Loucy (cell line): Measurements from ENCODE around the gene HS3ST2.

Experiments
- H2AFZ ChIP-seq: fragments of 200-600 bp; sonication (generic); 2 replicates; pipeline ENCODE4 v1.6.0; 2016; ENCODE audit warnings: antibody characterized with exemption, mild to moderate bottlenecking, low read length, moderate library complexity
- H3F3A ChIP-seq: fragments of 200-600 bp; 2 replicates; pipeline ENCODE4 v1.6.0; 2016; ENCODE audit warnings: antibody characterized with exemption, low read depth, mild to moderate bottlenecking
- H3K27me3 ChIP-seq: fragments of 200-600 bp; sonication (generic); 2 replicates; pipeline ENCODE4 v1.6.1; 2014; ENCODE audit warnings: low read length, mild to moderate bottlenecking; ENCODE audit not compliant: insufficient read depth, poor library complexity, severe bottlenecking
- H3K36me3 ChIP-seq: fragments of 200-600 bp; sonication (generic); 2 replicates; pipeline ENCODE4 v1.6.1; 2016; ENCODE audit warnings: low read length; ENCODE audit not compliant: insufficient read depth
- H3K4me1 ChIP-seq: fragments of 200-600 bp; sonication (generic); 2 replicates; pipeline ENCODE4 v1.5.1; 2014; ENCODE audit warnings: low read length, mild to moderate bottlenecking; ENCODE audit not compliant: insufficient read depth, poor library complexity, severe bottlenecking
- H3K4me2 ChIP-seq: fragments of 200-600 bp; sonication (generic); 2 replicates; pipeline ENCODE4 v1.6.0; 2014; ENCODE audit warnings: antibody characterized with exemption, low read length, low read depth, mild to moderate bottlenecking; ENCODE audit not compliant: poor library complexity, severe bottlenecking
- H3K4me3 ChIP-seq: fragments of 200-600 bp; sonication (generic); 2 replicates; pipeline ENCODE4 v1.5.1; 2014; ENCODE audit warnings: low read length, mild to moderate bottlenecking, mixed read lengths; ENCODE audit not compliant: poor library complexity, severe bottlenecking
- H3K79me2 ChIP-seq: fragments of 200-600 bp; sonication (generic); 2 replicates; pipeline ENCODE4 v1.6.1; 2014; ENCODE audit warnings: low read length; ENCODE audit not compliant: insufficient read depth
- H3K9ac ChIP-seq: fragments of 200-600 bp; sonication (generic); 2 replicates; pipeline ENCODE4 v1.6.0; 2014; ENCODE audit warnings: mild to moderate bottlenecking, low read depth, low read length, moderate library complexity; ENCODE audit not compliant: poor library complexity, severe bottlenecking
- H3K9me2 ChIP-seq: fragments of 200-600 bp; sonication (generic); replicated peaks from 2 replicates; pipeline ENCODE4 v1.6.1; 2016; ENCODE audit warnings: low read depth, low read length, mixed read lengths
- H3K9me3 ChIP-seq: fragments of 200-600 bp; sonication (generic); 2 replicates; pipeline ENCODE4 v1.6.1; 2014; ENCODE audit warnings: mild to moderate bottlenecking, antibody characterized with exemption, low read length, low read depth; ENCODE audit not compliant: insufficient read depth
- H4K20me1 ChIP-seq: fragments of 200-600 bp; sonication (generic); 2 replicates; pipeline ENCODE4 v1.6.0; 2014; ENCODE audit warnings: antibody characterized with exemption, low read length, mild to moderate bottlenecking; ENCODE audit not compliant: insufficient read depth, poor library complexity, severe bottlenecking
- CTCF ChIP-seq: fragments of 200-600 bp; sonication (generic); conservative IDR thresholded peaks from 2 replicates; pipeline ENCODE4 v1.5.1; 2014; ENCODE audit warnings: mild to moderate bottlenecking, antibody characterized with exemption, low read length
- EZH2phosphoT487 ChIP-seq: fragments of 200-600 bp; IDR thresholded peaks from 2 replicates; pipeline ENCODE4 v1.6.1; 2018; ENCODE audit warnings: antibody characterized with exemption, mild to moderate bottlenecking, moderate library complexity, borderline replicate concordance

HS3ST2 gene

GRCh38 chr16:22864375-22864774 lies 50.4 kb downstream of the HS3ST2 start:
- H3K9me3 ChIP-seq = no peaks in the 10 kb centered on the region
- H3K9ac ChIP-seq = no peak overlapping the region
- H3K27me3 ChIP-seq = no peaks in the 10 kb centered on the region
- H3K36me3 ChIP-seq = no peaks in the 10 kb centered on the region
- H3K4me2 ChIP-seq = no peak overlapping the region
- H3K4me3 ChIP-seq = no peak overlapping the region
- H2AFZ ChIP-seq = no peak overlapping the region
- H3K9me2 ChIP-seq = no peaks in the 10 kb centered on the region
- no peak for TF ChIP-seq EZH2phosphoT487
- no peak for TF ChIP-seq CTCF
- H3F3A ChIP-seq = no peaks in the 10 kb centered on the region
- H3K79me2 ChIP-seq = no peaks in the 10 kb centered on the region
- H4K20me1 ChIP-seq = no peaks in the 10 kb centered on the region
- H3K4me1 ChIP-seq = no peaks in the 10 kb centered on the region

GRCh38 chr16:22868593-22869224 lies 54.7 kb downstream of the HS3ST2 start:
- no peaks in the 10 kb centered on the region for H3K4me1 ChIP-seq
- H3K79me2 ChIP-seq = no peaks in the 10 kb centered on the region
- no peak overlapping the region for H3K4me2 ChIP-seq
- no peaks in the 10 kb centered on the region for H3K9me2 ChIP-seq
- no peaks in the 10 kb centered on the region for H4K20me1 ChIP-seq
- H3K4me3 ChIP-seq = no peak overlapping the region
- H3K36me3 ChIP-seq = no peaks in the 10 kb centered on the region
- no peak for TF ChIP-seq CTCF
- TF ChIP-seq EZH2phosphoT487 = no peak
- H3K27me3 ChIP-seq = no peaks in the 10 kb centered on the region
- no peak overlapping the region for H2AFZ ChIP-seq
- no peaks in the 10 kb centered on the region for H3K9me3 ChIP-seq
- H3K9ac ChIP-seq = no peak overlapping the region
- H3F3A ChIP-seq = no peaks in the 10 kb centered on the region

- no peaks in the 10 kb centered on the region for H3F3A ChIP-seq
These were observed 57.9 kb downstream of the HS3ST2 start for GRCh38 chr16:22871861-22872260.

More at GRCh38 chr16:22871861-22872260, 57.9 kb downstream of the HS3ST2 start:
- H3K36me3 ChIP-seq = no peaks in the 10 kb centered on the region
- H3K9ac ChIP-seq = no peak overlapping the region
- no peak overlapping the region for H3K4me3 ChIP-seq
- H4K20me1 ChIP-seq = no peaks in the 10 kb centered on the region
- no peaks in the 10 kb centered on the region for H3K9me2 ChIP-seq
- no peaks in the 10 kb centered on the region for H3K9me3 ChIP-seq
- no peak overlapping the region for H2AFZ ChIP-seq
- H3K4me1 ChIP-seq = no peaks in the 10 kb centered on the region
- H3K4me2 ChIP-seq = no peak overlapping the region
- no peak for TF ChIP-seq EZH2phosphoT487
- no peak for TF ChIP-seq CTCF
- no peaks in the 10 kb centered on the region for H3K27me3 ChIP-seq
- no peaks in the 10 kb centered on the region for H3K79me2 ChIP-seq
